Measurements from ENCODE around the gene SH3PXD2B. TPM values are rescaled to one million over a fixed set of nuclear protein-coding genes. Genes with fewer than 3 reads are reported as not detected.
A peak's percentile ranks its signal among the peaks of the same experiment; 100 is the strongest.

SH3PXD2B gene
- total and polyA plus RNA-seq, 2 of the 13 experiments (the other 11 are each of a cell fraction or from before 2014, with no cell fraction given) = 3.4 to 4.6 TPM

GRCh38 chr5:172383191-172383802 lies 71.0 kb downstream of the SH3PXD2B start (continued):
- TF ChIP-seq, protein P1, sequence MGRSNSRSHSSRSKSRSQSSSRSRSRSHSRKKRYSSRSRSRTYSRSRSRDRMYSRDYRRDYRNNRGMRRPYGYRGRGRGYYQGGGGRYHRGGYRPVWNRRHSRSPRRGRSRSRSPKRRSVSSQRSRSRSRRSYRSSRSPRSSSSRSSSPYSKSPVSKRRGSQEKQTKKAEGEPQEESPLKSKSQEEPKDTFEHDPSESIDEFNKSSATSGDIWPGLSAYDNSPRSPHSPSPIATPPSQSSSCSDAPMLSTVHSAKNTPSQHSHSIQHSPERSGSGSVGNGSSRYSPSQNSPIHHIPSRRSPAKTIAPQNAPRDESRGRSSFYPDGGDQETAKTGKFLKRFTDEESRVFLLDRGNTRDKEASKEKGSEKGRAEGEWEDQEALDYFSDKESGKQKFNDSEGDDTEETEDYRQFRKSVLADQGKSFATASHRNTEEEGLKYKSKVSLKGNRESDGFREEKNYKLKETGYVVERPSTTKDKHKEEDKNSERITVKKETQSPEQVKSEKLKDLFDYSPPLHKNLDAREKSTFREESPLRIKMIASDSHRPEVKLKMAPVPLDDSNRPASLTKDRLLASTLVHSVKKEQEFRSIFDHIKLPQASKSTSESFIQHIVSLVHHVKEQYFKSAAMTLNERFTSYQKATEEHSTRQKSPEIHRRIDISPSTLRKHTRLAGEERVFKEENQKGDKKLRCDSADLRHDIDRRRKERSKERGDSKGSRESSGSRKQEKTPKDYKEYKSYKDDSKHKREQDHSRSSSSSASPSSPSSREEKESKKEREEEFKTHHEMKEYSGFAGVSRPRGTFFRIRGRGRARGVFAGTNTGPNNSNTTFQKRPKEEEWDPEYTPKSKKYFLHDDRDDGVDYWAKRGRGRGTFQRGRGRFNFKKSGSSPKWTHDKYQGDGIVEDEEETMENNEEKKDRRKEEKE (IDR thresholded peaks at IDR 0.05) = no peak
- TF ChIP-seq KDM5B (CRISPR knock-in tag; IDR thresholded peaks at IDR 0.05; ENCODE audit: borderline replicate concordance) (no peak), ZNF138 (CRISPR knock-in tag; IDR thresholded peaks at IDR 0.05; ENCODE audit: low read depth) (no peak), DNMT3B (CRISPR knock-in tag; conservative IDR thresholded peaks at IDR 0.05) (no peak), DMAP1 (CRISPR knock-in tag; IDR thresholded peaks at IDR 0.05) (no peak), GPBP1L1 (CRISPR knock-in tag; IDR thresholded peaks at IDR 0.05) (no peak), SOX5 (CRISPR knock-in tag; IDR thresholded peaks at IDR 0.05; ENCODE audit: borderline replicate concordance) (peak; percentile 94), LCORL (IDR thresholded peaks at IDR 0.05) (0 out of 2 replicates have a peak, but pooled peaks have one; percentile 24), LCORL (CRISPR knock-in tag; IDR thresholded peaks at IDR 0.05) (peak; percentile 75), SP5 (CRISPR knock-in tag; IDR thresholded peaks at IDR 0.05; ENCODE audit: borderline replicate concordance, low read depth) (no peak), ZKSCAN8 (CRISPR knock-in tag; IDR thresholded peaks at IDR 0.05; ENCODE audit: borderline replicate concordance) (peak; percentile 87; the same call in 1 of the 2 replicates), MBNL3 (CRISPR knock-in tag; conservative IDR thresholded peaks at IDR 0.05) (no peak), DPF2 (CRISPR knock-in tag; IDR thresholded peaks at IDR 0.05; ENCODE audit: borderline replicate concordance, low read depth) (peak; percentile 78; the same call in 1 of the 2 replicates)
- TF ChIP-seq, protein P2, sequence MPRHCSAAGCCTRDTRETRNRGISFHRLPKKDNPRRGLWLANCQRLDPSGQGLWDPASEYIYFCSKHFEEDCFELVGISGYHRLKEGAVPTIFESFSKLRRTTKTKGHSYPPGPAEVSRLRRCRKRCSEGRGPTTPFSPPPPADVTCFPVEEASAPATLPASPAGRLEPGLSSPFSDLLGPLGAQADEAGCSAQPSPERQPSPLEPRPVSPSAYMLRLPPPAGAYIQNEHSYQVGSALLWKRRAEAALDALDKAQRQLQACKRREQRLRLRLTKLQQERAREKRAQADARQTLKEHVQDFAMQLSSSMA (CRISPR knock-in tag; IDR thresholded peaks at IDR 0.05) = no peak
- TF ChIP-seq, protein P3, sequence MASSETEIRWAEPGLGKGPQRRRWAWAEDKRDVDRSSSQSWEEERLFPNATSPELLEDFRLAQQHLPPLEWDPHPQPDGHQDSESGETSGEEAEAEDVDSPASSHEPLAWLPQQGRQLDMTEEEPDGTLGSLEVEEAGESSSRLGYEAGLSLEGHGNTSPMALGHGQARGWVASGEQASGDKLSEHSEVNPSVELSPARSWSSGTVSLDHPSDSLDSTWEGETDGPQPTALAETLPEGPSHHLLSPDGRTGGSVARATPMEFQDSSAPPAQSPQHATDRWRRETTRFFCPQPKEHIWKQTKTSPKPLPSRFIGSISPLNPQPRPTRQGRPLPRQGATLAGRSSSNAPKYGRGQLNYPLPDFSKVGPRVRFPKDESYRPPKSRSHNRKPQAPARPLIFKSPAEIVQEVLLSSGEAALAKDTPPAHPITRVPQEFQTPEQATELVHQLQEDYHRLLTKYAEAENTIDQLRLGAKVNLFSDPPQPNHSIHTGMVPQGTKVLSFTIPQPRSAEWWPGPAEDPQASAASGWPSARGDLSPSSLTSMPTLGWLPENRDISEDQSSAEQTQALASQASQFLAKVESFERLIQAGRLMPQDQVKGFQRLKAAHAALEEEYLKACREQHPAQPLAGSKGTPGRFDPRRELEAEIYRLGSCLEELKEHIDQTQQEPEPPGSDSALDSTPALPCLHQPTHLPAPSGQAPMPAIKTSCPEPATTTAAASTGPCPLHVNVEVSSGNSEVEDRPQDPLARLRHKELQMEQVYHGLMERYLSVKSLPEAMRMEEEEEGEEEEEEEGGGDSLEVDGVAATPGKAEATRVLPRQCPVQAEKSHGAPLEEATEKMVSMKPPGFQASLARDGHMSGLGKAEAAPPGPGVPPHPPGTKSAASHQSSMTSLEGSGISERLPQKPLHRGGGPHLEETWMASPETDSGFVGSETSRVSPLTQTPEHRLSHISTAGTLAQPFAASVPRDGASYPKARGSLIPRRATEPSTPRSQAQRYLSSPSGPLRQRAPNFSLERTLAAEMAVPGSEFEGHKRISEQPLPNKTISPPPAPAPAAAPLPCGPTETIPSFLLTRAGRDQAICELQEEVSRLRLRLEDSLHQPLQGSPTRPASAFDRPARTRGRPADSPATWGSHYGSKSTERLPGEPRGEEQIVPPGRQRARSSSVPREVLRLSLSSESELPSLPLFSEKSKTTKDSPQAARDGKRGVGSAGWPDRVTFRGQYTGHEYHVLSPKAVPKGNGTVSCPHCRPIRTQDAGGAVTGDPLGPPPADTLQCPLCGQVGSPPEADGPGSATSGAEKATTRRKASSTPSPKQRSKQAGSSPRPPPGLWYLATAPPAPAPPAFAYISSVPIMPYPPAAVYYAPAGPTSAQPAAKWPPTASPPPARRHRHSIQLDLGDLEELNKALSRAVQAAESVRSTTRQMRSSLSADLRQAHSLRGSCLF (CRISPR knock-in tag; IDR thresholded peaks at IDR 0.05; ENCODE audit: borderline replicate concordance) = no peak
- TF ChIP-seq, protein P4, sequence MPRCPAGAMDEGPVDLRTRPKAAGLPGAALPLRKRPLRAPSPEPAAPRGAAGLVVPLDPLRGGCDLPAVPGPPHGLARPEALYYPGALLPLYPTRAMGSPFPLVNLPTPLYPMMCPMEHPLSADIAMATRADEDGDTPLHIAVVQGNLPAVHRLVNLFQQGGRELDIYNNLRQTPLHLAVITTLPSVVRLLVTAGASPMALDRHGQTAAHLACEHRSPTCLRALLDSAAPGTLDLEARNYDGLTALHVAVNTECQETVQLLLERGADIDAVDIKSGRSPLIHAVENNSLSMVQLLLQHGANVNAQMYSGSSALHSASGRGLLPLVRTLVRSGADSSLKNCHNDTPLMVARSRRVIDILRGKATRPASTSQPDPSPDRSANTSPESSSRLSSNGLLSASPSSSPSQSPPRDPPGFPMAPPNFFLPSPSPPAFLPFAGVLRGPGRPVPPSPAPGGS (CRISPR knock-in tag; IDR thresholded peaks at IDR 0.05) = no peak
- TF ChIP-seq, protein P5, sequence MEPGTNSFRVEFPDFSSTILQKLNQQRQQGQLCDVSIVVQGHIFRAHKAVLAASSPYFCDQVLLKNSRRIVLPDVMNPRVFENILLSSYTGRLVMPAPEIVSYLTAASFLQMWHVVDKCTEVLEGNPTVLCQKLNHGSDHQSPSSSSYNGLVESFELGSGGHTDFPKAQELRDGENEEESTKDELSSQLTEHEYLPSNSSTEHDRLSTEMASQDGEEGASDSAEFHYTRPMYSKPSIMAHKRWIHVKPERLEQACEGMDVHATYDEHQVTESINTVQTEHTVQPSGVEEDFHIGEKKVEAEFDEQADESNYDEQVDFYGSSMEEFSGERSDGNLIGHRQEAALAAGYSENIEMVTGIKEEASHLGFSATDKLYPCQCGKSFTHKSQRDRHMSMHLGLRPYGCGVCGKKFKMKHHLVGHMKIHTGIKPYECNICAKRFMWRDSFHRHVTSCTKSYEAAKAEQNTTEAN (CRISPR knock-in tag; conservative IDR thresholded peaks at IDR 0.05) = peak; percentile 90
